Keratinocyte (primary cell): ENCODE results near the gene DPYSL5. TPM values are rescaled to one million over a fixed set of nuclear protein-coding genes. Genes with fewer than 3 reads are reported as not detected.

Experiments used
- DNase-seq: peaks from one replicate; pipeline ENCODE4 v3.0.0-alpha.2; 2011; ENCODE audit warnings: low read depth, missing footprints, low spot score
- FAIRE-seq: peaks from 2 replicates; lab custom pipeline; 2011; peaks lifted over from hg19 to GRCh38; lab: Jason Lieb, UNC
- H2AFZ ChIP-seq: 2 replicates; pipeline ENCODE4 v1.6.0; 2012; ENCODE audit warnings: low read length, control low read depth, inconsistent platforms; ENCODE audit not compliant: control insufficient read depth
- H3K27ac ChIP-seq: 2 replicates; pipeline ENCODE4 v1.5.1; 2011; ENCODE audit warnings: low read length; ENCODE audit not compliant: control insufficient read depth, insufficient read depth
- H3K27me3 ChIP-seq: 3 replicates; pipeline ENCODE4 v1.6.0; 2011; ENCODE audit warnings: low read length; ENCODE audit not compliant: control insufficient read depth, insufficient read depth; ENCODE audit errors: extremely low read depth
- H3K36me3 ChIP-seq, 2 experiments: 2 replicates in 1 of 2; 3 replicates in 1 of 2; pipeline ENCODE4 v1.5.1; 2011; ENCODE audit warnings: low read length in 2 of 2, mild to moderate bottlenecking in 1 of 2; ENCODE audit not compliant: control insufficient read depth in 2 of 2, insufficient read depth in 2 of 2; ENCODE audit errors: extremely low read depth in 1 of 2
- H3K4me1 ChIP-seq: 3 replicates; pipeline ENCODE4 v1.5.1; 2011; ENCODE audit warnings: low read length; ENCODE audit not compliant: control insufficient read depth, insufficient read depth; ENCODE audit errors: extremely low read depth
- H3K4me2 ChIP-seq: 3 replicates; pipeline ENCODE4 v1.6.0; 2011; ENCODE audit warnings: low read depth, low read length; ENCODE audit not compliant: control insufficient read depth, insufficient read depth; ENCODE audit errors: extremely low read depth
- H3K4me3 ChIP-seq, 3 experiments: fragments of 200-600 bp in 1 of 3; sonication (generic) in 1 of 3; 2 replicates in 2 of 3; 3 replicates in 1 of 3; pipeline ENCODE4 v1.5.1; 2011 to 2016; ENCODE audit warnings: low read length in 3 of 3, mild to moderate bottlenecking in 3 of 3, control low read depth in 2 of 3, inconsistent platforms in 1 of 3, low read depth in 1 of 3, mixed read lengths in 1 of 3, mixed run types in 1 of 3, moderate library complexity in 1 of 3; ENCODE audit not compliant: control insufficient read depth in 2 of 3, insufficient read depth in 2 of 3; ENCODE audit errors: extremely low read depth in 1 of 3
- H3K79me2 ChIP-seq: 2 replicates; pipeline ENCODE4 v1.6.0; 2012; ENCODE audit warnings: low read length; ENCODE audit not compliant: control insufficient read depth, insufficient read depth
- H3K9ac ChIP-seq: 3 replicates; pipeline ENCODE4 v1.6.0; 2011; ENCODE audit warnings: low read length; ENCODE audit not compliant: control insufficient read depth, insufficient read depth; ENCODE audit errors: extremely low read depth
- H3K9me1 ChIP-seq: 3 replicates; pipeline ENCODE4 v1.6.0; 2011; ENCODE audit warnings: low read length; ENCODE audit not compliant: control insufficient read depth, insufficient read depth; ENCODE audit errors: extremely low read depth
- H3K9me3 ChIP-seq: 2 replicates; pipeline ENCODE4 v1.5.1; 2012; ENCODE audit warnings: low read depth, low read length; ENCODE audit not compliant: control insufficient read depth
- H4K20me1 ChIP-seq: 3 replicates; pipeline ENCODE4 v1.6.0; 2011; ENCODE audit warnings: low read length; ENCODE audit not compliant: control insufficient read depth, insufficient read depth; ENCODE audit errors: extremely low read depth
- CTCF ChIP-seq, 3 experiments: IDR thresholded peaks in 1 of 3; conservative IDR thresholded peaks in 1 of 3; optimal IDR thresholded peaks in 1 of 3; 2 replicates in 2 of 3; 3 replicates in 1 of 3; pipeline versions ENCODE3 to v1.5.1; 2011; ENCODE audit warnings: low read length in 3 of 3, mild to moderate bottlenecking in 3 of 3, moderate library complexity in 2 of 3, control low read depth in 1 of 3, inconsistent platforms in 1 of 3; ENCODE audit not compliant: insufficient read depth in 2 of 3; ENCODE audit errors: extremely low read depth in 1 of 3
- EZH2 ChIP-seq: IDR thresholded peaks from one replicate; pipeline ENCODE4 v1.6.1; 2012; ENCODE audit warnings: inconsistent platforms, mild to moderate bottlenecking, low read length, moderate library complexity
- dilution Hi-C: fragments of 300-500 bp; cut with MboI; formaldehyde crosslinking; loops from one replicate; pipeline ENCODE4 v1.7.0; 2020; ENCODE audit warnings: low sequenced_read_pairs; ENCODE audit not compliant: extremely low pct_ligation_motif_present
- polyA plus RNA-seq, 5 experiments: library from polyadenylated mRNA; depleted of rRNA in 3 of 5; stranded (reverse) in 3 of 5; stranded (forward) in 1 of 5; unstranded in 1 of 5; fragments of >200 nt; gene quantifications; 1 replicate in 1 of 5; 2 replicates in 3 of 5; 3 replicates in 1 of 5; pipeline versions ENCODE4 v1.2.1 to v1.2.3, GENCODE V29; 2011 to 2012; ENCODE audit warnings: missing spikeins in 2 of 5, low read depth in 1 of 5, low replicate concordance in 1 of 5

Gene DPYSL5
- polyA plus RNA-seq, 1 donor (not counting 4 experiments of a cell fraction or from before 2014, with no cell fraction given) = not detected

- H3K4me2 ChIP-seq = no peak overlapping the region
- no peak overlapping the region for H2AFZ ChIP-seq
- H3K9me3 ChIP-seq = no peaks in the 10 kb centered on the region
- DNase-seq (no peak), FAIRE-seq (no peak)
- H3K4me1 ChIP-seq = peaks cover 12% of the 10 kb centered on the region
- dilution Hi-C loops = no loop called here
- no peak overlapping the region for H3K27ac ChIP-seq
- no peaks in the 10 kb centered on the region for H3K36me3 ChIP-seq
- H3K9ac ChIP-seq = no peak overlapping the region
- no peaks in the 10 kb centered on the region for H4K20me1 ChIP-seq
- no peaks in the 10 kb centered on the region for H3K9me1 ChIP-seq
- TF ChIP-seq EZH2 = no peak
- no peak for TF ChIP-seq CTCF (optimal IDR thresholded peaks at IDR 0.05 in 1 of 3, IDR thresholded peaks at IDR 0.05 in 1 of 3, conservative IDR thresholded peaks at IDR 0.05 in 1 of 3; ENCODE audit: extremely low read depth in 1 of 3, insufficient read depth in 2 of 3, low read length in 3 of 3)
- H3K79me2 ChIP-seq = peaks cover 2% of the 10 kb centered on the region
- no peaks in the 10 kb centered on the region for H3K27me3 ChIP-seq
- H3K4me3 ChIP-seq = no peak overlapping the region
Observed at GRCh38 chr2:26979741-26980140, 131.8 kb downstream of the DPYSL5 start.

GRCh38 chr2:26980971-26981370 is 133.0 kb downstream of the DPYSL5 start:
- H3K27ac ChIP-seq = no peak overlapping the region
- H3K4me1 ChIP-seq = peaks cover 11% of the 10 kb centered on the region
- peaks cover 2% of the 10 kb centered on the region for H3K79me2 ChIP-seq
- no peak for DNase-seq
- H3K9me1 ChIP-seq = no peaks in the 10 kb centered on the region
- no peak overlapping the region for H3K4me2 ChIP-seq
- no peaks in the 10 kb centered on the region for H3K27me3 ChIP-seq
- H2AFZ ChIP-seq = no peak overlapping the region
- no peak for TF ChIP-seq EZH2
- no peak for TF ChIP-seq CTCF (optimal IDR thresholded peaks at IDR 0.05 in 1 of 3, IDR thresholded peaks at IDR 0.05 in 1 of 3, conservative IDR thresholded peaks at IDR 0.05 in 1 of 3; ENCODE audit: extremely low read depth in 1 of 3, insufficient read depth in 2 of 3, low read length in 3 of 3)
- no peak overlapping the region for H3K9ac ChIP-seq
- H3K9me3 ChIP-seq = no peaks in the 10 kb centered on the region
- no peak for FAIRE-seq
- H3K36me3 ChIP-seq = peaks cover 0 to 2% of the 10 kb centered on the region in 2 experiments
- H4K20me1 ChIP-seq = no peaks in the 10 kb centered on the region
- no peak overlapping the region for H3K4me3 ChIP-seq
- dilution Hi-C loops = no loop called here
